ENCODE data around the gene NFKBIA. TPM values are rescaled to one million over a fixed set of nuclear protein-coding genes. Genes with fewer than 3 reads are reported as not detected.

Gene NFKBIA
- total RNA-seq, 4 donors from 2014 or later: 185 to 379 (median 320) TPM

DNA sequence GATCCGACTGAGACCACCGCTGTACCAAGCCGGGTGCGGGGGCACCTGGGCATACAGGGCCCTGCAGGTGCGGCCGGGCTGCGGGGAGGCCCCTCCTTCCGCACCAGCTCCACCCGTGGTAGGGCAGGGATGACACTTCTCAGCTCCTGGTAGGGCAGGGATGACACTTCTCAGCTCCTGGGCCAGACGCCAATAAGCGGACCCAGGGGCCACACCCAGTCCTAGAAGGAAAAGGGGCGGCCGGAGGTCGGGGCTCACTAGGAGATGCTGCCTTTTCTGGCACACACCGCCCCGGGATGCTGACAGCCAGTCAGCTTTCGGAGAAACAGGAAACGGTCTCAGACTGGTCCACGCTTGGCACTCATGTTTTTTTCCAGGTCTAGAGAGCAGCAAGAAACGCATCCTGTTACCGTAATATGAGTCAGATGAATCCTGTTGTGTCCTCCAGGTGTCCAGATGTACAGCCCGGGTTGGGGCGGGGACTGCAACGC lies 34.8 kb downstream of the NFKBIA start:
- H3K36me3 ChIP-seq: no peaks in the 10 kb centered on the region
- TF ChIP-seq, protein P1, sequence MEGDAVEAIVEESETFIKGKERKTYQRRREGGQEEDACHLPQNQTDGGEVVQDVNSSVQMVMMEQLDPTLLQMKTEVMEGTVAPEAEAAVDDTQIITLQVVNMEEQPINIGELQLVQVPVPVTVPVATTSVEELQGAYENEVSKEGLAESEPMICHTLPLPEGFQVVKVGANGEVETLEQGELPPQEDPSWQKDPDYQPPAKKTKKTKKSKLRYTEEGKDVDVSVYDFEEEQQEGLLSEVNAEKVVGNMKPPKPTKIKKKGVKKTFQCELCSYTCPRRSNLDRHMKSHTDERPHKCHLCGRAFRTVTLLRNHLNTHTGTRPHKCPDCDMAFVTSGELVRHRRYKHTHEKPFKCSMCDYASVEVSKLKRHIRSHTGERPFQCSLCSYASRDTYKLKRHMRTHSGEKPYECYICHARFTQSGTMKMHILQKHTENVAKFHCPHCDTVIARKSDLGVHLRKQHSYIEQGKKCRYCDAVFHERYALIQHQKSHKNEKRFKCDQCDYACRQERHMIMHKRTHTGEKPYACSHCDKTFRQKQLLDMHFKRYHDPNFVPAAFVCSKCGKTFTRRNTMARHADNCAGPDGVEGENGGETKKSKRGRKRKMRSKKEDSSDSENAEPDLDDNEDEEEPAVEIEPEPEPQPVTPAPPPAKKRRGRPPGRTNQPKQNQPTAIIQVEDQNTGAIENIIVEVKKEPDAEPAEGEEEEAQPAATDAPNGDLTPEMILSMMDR (IDR thresholded peaks at IDR 0.05 in 4 of 5, conservative IDR thresholded peaks at IDR 0.05 in 1 of 5): no peak
- TF ChIP-seq POLR2A (IDR thresholded peaks at IDR 0.05): no peak
- in situ Hi-C loops (cut with MboI; ENCODE audit: low sequenced_read_pairs in 4 of 4): no loop called here
- H3K27ac ChIP-seq: no peak overlapping the region
- DNase-seq (no peak), ATAC-seq (peak; percentile 31 to 50)
- H3K9me3 ChIP-seq: no peaks in the 10 kb centered on the region
- no peak overlapping the region for H3K4me3 ChIP-seq
- intact Hi-C loops (cut with DNase I; ENCODE audit: low total_unique reads): no loop called here
- H3K27me3 ChIP-seq: no peaks in the 10 kb centered on the region
- peaks cover 12 to 28% of the 10 kb centered on the region in 2 donors for H3K4me1 ChIP-seq

DNA sequence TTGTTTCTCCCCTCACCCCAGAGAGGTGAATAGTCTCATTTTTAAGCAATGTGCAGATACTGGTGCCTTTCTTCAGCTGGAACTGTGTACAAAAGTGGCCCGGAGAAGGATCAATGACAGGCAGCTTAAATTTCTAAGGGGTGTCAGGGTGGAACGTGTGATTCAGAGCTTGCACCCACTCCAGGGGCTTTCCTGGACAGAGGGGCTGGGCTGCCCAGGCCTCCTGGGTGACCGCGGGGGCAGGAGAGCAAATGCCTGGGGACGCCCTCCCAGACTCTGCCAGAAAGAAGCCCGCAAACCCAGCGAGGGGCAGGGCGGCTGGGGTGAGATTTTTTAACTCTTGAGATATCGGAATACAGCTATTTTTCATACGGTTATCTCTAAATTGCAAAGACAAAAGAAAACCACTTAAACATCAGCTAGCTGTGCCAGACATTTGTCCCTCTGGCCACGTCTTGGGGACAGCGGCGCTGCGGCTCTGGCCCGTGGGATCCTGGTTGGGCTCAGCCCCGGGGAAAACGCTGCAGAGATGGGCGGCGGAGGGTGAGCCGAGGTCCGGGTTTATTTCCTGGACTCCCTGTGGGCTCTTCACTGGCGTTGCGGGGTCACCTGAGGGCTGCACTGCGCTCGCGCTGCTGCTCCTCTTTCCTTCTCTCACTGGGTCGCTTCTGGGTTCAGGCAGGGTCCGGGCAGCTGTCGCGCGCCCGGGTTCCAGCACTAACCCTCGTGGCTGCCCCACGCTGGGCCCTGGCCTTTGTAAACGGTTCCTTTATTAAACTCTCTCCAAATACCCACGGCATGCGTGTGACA lies 35.8 kb downstream of the NFKBIA start:
- in situ Hi-C loops (cut with MboI; ENCODE audit: low sequenced_read_pairs in 4 of 4): no loop called here
- no peak for TF ChIP-seq POLR2A (IDR thresholded peaks at IDR 0.05)
- TF ChIP-seq, protein P1 (IDR thresholded peaks at IDR 0.05 in 4 of 5, conservative IDR thresholded peaks at IDR 0.05 in 1 of 5): no peak
- Histone ChIP-seq H3K4me1 (peaks cover 12 to 28% of the 10 kb centered on the region in 2 donors), H3K36me3 (no peaks in the 10 kb centered on the region), H3K9me3 (no peaks in the 10 kb centered on the region), H3K27me3 (no peaks in the 10 kb centered on the region), H3K4me3 (peak overlapping the region; percentile 26 to 52 (median 38)), H3K27ac (peak overlapping the region in 1 of 4 donors; percentile 34)
- intact Hi-C loops (cut with DNase I; ENCODE audit: low total_unique reads): no loop called here
- DNase-seq (no peak), ATAC-seq (no peak)

DNA sequence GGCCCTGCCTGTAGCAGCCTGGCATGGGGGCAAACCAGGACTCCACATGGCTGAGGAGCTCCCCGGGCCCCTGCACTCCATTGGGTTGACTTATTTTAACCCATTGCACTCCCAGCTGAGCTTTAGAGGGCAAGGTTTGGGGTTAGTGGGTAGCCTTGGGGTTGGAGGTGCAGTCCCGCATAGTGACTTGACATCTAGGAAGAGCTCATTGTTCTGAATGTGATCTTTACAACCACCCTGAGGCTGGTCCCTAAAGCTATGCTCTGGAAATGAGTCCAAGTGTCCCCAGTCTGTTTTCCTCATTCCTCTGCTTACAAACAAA lies 36.4 kb downstream of the NFKBIA start:
- TF ChIP-seq, protein P1 (IDR thresholded peaks at IDR 0.05 in 4 of 5, conservative IDR thresholded peaks at IDR 0.05 in 1 of 5): no peak
- TF ChIP-seq POLR2A (IDR thresholded peaks at IDR 0.05): no peak
- H3K4me1 ChIP-seq: peaks cover 12 to 28% of the 10 kb centered on the region in 2 donors
- no peak overlapping the region for H3K27ac ChIP-seq
- H3K4me3 ChIP-seq: no peak overlapping the region
- in situ Hi-C loops (cut with MboI; ENCODE audit: low sequenced_read_pairs in 4 of 4): no loop called here
- no peak for ATAC-seq
- H3K9me3 ChIP-seq: no peaks in the 10 kb centered on the region
- no peak for DNase-seq
- no peaks in the 10 kb centered on the region for H3K36me3 ChIP-seq
- H3K27me3 ChIP-seq: no peaks in the 10 kb centered on the region
- intact Hi-C loops (cut with DNase I; ENCODE audit: low total_unique reads): no loop called here

DNA sequence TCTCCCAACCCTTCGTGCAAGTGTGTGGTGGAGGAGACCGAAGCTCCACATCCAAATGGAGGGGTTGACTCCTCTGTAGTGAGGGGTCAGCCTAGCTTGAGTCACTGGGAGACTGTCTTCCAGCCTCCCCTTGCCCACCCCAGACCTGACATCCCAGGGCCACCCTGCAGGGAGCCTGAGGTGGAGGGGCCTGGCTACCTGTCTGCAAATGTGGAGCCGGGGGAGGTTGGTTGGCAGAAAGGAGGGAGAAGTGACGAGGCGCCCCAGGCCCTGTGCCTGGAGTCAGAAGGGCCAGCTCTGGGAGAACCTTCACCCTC lies 37.5 kb downstream of the NFKBIA start:
- H3K27ac ChIP-seq: peak overlapping the region in 1 of 4 donors; percentile 25
- in situ Hi-C loops (cut with MboI; ENCODE audit: low sequenced_read_pairs in 4 of 4) (no loop called here), intact Hi-C loops (cut with DNase I; ENCODE audit: low total_unique reads) (no loop called here)
- ATAC-seq (no peak), DNase-seq (no peak)
- H3K27me3 ChIP-seq: no peaks in the 10 kb centered on the region
- H3K4me3 ChIP-seq: no peak overlapping the region
- no peaks in the 10 kb centered on the region for H3K9me3 ChIP-seq
- peaks cover 17 to 28% of the 10 kb centered on the region in 2 donors for H3K4me1 ChIP-seq
- no peaks in the 10 kb centered on the region for H3K36me3 ChIP-seq
- TF ChIP-seq POLR2A (IDR thresholded peaks at IDR 0.05): no peak
- TF ChIP-seq, protein P1 (IDR thresholded peaks at IDR 0.05 in 4 of 5, conservative IDR thresholded peaks at IDR 0.05 in 1 of 5): no peak
